GM18858 (cell line): Measurements from ENCODE around the gene TIMMDC1.

Experiments used
- ATAC-seq: cut with Tn5 transposase; IDR thresholded peaks from one replicate; pipeline ENCODE4 v1.9.1; 2021; ENCODE audit not compliant: unreplicated experiment

The TIMMDC1 gene, protein sequence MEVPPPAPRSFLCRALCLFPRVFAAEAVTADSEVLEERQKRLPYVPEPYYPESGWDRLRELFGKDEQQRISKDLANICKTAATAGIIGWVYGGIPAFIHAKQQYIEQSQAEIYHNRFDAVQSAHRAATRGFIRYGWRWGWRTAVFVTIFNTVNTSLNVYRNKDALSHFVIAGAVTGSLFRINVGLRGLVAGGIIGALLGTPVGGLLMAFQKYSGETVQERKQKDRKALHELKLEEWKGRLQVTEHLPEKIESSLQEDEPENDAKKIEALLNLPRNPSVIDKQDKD

DNA sequence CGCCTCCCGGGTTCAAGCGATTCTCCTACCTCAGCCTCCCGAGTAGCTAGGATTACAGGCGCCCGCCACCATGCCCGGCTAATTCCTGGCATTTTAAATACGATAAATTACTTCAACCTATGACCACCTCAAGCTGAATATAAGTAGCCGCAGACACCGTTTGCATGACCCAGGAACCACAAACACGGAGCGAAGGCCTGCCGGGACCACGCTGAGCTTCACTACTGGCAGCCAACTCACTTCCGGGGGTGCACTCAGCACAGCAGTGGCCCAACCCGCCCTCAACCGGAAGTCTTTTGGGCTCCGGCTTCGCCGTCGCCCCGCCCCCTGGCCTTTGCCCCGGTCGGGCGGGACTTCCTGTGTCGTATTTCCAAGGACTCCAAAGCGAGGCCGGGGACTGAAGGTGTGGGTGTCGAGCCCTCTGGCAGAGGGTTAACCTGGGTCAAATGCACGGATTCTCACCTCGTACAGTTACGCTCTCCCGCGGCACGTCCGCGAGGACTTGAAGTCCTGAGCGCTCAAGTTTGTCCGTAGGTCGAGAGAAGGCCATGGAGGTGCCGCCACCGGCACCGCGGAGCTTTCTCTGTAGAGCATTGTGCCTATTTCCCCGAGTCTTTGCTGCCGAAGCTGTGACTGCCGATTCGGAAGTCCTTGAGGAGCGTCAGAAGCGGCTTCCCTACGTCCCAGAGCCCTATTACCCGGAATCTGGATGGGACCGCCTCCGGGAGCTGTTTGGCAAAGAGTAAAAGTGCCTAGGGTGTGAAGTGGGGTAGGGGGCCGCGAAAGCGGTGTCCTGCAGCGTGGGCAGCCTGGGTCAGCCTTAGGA, at the start of gene TIMMDC1:
TSS of gene TIMMDC1 (plus strand) at position 362 of the 826 bp plus-strand sequence. CDS start at position 549, 187 bp downstream.
- peak; percentile 96 for ATAC-seq

DNA sequence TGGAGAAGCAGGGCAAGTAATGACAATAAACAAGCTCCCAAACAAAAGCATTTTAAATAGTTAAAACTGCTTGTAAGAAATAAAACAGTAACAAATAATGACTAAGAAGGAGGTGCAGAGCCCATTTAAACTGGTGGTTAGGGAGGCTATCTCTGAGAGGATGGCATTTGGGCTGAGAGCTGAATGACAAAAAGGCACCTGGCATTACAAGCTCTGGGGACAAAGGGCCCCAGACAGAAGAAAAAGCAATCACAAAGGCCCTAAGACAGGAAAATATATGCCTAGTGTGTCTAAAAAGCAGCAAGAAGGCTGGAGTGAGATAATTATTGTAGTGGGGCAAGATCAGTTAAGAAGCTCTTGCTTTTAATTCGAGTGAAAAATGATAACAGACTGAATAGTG, 44.5 kb upstream of the TIMMDC1 start:
- no peak for ATAC-seq

DNA sequence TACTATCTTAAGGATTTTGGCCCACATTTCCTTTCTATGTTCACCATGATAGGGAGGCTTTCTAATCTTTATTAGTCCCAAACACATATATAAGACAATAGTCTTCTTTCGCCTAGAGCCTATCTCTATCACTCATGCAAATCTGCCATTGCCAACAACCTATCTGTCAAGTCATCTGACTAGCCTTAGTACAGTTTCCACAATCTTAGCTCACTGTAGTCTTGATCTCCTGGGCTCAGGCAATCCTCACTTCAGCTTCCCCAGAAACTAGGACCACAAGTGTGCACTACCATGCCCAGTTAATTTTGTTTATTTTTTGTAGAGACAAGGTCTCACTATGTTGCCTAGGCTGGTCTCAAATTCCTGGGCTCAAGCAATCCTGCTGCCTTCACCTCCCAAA, 41.9 kb upstream of the TIMMDC1 start:
- no peak for ATAC-seq

DNA sequence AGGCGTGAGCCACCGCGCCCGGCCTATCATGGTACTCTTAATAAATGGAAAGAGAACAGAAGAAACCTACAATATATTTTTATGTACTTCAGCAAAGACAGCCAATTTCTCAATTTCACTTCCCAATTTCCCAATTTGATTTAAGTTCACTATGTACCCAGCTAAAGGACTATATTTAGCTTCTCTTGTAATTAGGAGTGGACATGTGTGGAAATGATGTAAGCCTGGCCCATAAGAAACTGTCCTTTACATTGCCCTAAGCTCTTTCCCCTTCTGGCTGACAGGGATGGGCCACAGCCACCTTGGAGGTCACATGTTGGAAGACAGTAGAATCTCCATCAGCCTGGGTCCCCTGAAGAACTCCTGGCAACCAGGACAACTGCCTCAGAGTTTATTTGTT, 41.1 kb upstream of the TIMMDC1 start:
- no peak for ATAC-seq

DNA sequence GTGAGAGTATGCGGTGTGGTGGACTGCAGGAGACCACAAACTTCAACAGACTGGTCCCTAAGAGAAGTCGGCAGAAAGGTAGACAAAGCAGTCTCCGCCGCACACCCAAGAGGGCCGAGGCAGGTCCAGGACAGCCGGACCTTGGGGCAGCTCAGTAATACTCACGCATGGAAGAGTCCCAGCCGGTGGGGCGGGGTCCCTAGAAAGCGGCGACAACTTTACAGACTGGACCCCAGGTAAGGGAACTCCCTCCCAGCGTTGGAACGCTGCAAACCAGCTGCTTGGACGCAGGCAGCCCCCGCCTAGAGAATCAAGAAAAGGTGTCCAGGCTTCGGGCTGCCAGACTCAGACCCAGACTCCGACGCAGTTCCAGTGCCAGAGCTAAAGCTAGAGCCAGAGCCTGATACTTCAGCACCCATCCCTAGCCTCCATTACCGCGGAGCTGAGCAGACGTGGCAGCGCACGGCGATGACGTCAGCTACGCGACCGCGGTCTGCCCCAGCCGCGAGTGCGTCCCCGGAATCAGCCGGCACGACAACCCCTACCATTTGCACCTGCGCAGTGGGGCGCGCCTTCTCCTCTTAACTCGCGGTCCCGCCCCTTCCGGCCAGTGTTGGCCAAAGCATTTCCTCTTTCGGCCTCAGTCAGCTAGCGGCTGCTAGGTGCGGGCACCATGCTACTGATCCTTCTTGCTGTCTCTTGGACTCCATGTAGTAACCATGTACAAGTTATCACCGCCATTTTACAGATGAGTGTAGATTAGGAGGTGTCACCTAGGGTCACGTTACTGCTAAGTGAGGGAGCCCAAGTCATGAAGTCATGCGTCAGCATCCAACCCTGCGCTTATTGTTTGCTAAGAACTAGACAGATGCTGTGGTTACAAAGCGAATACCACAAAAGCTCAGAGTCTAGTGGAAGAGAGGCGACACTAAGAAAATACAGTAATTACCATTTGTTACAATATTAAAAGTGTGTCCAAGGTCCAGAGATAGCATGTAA, 34.9 kb upstream of the TIMMDC1 start, which contains the start of gene TMEM39A:
TSS of gene TMEM39A (minus strand) at position 445 of the 999 bp plus-strand sequence. CDS start 1,541 bp downstream, outside the sequence.
- peak; percentile 92 for ATAC-seq

DNA sequence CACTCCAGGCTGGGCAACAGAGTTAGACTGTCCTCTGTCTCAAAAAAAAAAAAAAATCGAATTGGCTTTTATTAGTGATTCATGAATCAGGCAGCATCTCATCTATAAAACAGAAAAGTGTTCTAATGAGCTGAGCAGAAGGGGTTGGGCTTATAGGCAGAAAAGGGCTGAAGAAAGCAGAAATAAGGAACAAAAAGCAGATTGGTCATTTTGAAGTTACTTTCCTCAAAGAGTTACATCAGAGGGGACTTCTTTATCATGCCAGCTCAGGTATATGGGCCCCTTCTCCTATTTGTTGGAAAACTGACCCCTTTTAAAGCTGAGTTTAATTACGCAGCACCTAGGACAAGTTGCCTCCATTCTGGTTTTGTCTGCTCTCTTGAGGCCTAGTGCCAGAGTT, 30.3 kb upstream of the TIMMDC1 start:
- ATAC-seq, result no peak

DNA sequence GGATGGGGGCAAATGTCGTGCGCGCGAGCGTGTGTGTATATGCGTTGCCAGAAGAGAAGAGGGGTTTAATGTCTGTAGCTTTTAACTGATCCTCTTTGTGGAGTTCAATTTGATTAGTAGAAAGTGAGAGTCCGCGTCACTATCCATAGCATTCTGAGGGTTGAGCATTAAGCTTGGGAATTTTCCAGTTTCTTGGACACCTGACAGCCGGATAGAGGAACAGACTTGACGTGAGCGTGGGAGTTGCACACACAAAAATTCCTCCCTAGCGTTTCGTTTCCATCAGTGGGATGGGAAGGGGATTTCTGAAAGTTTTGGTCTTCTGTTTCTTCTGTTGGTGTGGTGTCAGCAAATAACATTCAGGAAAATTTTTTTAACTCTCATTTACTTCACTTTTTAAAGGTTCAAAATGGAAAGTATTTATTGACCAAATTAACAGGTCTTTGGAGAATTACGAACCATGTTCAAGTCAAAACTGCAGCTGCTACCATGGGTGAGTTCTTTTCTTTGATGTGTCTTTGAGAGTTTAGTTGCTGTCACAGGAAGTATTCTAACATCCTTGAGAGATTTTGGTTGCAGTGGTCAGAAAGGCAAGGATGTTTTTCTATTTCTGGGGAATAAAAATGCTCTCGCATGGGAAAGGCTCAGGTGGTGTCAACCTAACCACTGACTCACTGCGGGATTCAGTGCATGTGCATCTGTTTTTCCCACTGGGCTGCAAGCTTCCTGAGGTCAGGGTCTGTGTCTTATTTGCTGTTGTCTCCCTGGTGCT, 28.7 kb upstream of the TIMMDC1 start:
- no peak for ATAC-seq

DNA sequence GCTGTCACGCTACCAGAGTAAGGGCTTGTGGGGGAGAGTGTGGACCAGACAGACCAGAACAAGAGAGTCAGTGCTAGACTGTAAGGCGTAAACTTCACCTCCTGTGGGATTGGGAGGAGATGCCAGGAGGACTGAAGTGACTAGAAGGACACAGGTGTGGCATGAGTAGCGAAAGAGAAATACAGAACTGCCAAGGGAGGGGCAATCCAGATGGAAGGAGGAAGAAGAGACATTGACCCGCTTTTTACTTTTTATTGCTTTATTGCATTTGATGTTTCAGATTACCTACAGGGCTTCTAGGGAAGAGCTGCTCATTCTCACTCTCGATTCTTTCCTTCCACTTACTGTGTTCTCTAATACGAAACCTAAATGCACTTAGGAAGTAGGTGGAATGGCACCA, 27.5 kb upstream of the TIMMDC1 start:
- no peak for ATAC-seq

DNA sequence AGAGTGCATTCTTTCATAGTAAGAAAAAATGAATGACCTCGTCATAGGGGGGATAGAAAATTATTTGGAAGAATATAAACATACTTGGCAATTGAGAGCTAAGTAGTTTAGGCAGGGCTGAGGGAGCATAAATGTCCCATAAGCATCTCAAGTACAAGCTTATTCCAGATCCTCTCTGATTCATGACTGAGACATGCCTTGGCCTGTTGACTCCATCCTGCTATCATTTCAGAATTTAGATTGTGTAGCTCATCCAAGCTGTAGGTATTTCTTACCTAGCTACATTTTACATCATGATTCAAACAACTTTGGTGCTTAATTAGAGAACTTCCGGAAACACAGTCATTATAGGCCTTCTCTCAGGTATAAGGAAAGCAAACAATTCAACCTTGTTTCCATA, 17.3 kb upstream of the TIMMDC1 start:
- ATAC-seq, result no peak

DNA sequence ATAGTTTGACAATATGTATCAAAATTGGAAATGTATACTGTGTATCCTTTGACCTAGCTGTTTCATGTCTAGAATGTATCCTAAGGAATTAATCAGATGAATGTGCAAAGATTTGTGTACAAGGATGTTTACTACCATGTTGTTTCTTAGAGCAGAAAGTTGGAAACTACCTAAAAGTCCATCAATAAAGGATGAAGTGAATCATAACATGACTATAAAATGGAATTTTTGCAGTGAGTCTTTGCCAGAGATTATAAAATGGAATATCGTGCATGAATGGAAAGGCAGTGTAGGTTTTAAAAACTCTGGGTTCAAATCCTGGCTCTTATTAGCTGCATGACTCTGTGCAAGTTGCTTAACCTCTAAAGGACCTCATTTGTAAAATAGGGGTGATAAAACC, 15.2 kb upstream of the TIMMDC1 start:
- ATAC-seq, result no peak

DNA sequence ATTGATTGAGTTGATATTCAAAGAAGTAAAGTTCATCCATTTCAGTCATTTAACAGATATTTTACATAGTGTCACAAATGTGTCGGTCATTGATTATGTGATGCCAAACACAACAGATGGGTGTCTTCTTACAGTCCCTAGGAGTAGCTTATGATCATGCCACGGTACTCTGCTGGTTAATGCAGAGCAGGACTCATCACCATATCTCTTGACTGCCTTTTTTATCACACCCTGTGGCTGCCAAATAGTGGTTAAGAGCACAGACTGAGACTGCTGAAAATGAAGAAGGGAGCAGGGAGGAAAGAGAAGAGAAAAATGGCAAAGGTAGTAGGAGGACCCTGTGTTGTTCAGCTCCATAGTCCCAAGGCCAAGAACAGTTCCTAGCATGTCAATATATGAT, 12.8 kb upstream of the TIMMDC1 start:
- no peak for ATAC-seq

DNA sequence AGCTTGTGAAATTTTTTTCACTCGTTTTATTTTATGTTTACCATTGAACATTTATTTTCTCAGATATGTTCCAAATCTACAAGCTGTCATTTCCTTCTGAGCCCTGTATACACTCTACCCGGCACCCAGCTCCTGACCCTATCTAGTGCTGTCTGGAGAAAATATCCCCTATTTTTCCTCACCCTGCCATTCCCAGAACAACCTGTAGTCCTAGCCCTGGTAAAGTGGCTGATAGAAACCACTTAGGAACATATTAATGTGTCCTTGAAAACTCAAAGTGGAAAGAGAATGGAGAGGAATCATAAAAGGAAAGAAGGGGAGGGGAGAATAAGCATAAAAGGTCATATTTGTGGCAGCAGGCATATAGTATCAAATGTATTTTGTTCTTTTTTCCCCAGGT, 8.2 kb upstream of the TIMMDC1 start:
- ATAC-seq, result no peak

DNA sequence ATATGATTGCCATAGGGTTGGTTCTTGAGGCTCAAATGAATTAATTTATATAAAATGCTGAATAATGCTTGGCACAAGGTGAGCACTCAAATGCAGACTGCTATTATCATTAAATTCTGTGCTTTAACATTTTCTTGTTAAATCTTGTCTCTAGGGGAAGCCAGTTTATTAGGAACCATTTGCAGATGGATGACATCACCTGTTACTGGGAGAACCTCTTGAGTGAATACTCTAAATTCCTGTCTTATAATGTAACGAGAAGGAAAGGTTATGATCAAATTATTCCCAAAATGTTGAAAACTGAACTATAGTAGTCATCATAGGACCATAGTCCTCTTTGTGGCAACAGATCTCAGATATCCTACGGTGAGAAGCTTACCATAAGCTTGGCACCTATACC, 6.2 kb upstream of the TIMMDC1 start:
- no peak for ATAC-seq

DNA sequence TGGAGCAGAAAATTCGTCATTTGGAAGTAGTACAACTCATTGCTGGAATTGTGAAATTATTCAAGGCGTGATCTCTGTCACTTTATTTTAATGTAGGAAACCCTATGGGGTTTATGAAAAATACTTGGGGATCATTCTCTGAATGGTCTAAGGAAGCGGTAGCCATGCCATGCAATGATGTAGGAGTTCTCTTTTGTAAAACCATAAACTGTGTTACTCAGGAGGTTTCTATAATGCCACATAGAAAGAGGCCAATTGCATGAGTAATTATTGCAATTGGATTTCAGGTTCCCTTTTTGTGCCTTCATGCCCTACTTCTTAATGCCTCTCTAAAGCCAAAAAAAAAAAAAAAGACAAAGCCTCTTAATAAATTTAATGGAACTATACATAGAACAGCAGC, 5.5 kb upstream of the TIMMDC1 start:
- ATAC-seq, result no peak

DNA sequence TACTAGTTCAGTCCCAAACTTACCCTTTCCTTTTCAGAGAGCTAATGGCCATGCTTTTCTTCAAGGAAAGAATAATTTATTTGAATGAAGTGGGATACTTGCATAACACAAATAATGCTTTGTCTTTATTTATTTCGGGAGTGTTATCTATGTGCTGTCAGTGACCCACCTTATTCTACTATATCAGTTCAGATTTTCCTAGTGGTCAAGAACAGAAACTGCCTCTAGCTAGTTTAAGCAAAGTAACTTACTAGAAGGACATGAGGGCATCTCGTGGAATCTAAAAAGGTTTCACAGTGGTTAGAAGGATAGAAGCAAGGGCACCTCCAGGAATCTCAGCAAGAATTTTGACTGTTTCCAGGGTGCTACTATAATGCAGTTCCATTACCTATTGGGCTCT, 3.8 kb upstream of the TIMMDC1 start:
- ATAC-seq, result no peak

DNA sequence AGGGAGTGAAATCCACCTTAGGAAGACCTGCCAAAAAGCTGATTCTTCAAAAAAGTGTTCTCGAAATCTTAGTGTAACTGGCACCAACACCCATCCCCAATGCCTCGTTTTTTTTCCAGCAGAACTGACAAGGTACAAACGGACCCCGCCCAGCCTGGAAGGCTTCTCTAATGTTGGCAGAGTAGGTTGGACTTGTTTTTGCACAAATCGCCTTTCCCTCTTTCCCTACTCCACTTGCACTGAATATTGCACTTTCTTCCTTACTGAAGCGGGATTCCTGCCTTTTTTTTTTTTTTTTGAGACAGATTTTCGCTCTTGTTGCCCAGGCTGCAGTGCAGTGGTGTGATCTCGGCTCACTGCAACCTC, 544 bp upstream of the TIMMDC1 start:
- no peak for ATAC-seq

DNA sequence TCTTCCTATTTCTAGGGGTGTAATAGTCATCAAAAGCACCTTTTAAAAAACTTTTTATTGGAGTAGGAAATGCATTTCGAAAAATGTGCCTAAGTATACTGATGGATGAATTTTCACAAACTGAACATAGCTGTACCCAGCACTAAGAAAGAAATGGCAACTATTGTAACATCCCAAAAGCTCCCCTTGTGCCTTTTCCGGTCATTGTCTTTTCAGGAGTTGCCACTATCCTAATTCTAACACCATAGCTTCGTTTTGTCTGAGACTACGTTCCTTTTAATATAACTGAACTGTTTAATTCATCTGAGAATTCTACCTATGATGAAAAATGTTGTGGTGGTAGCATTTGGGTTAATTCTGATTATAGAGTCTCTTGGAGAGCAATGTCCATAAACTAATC, 1.9 kb downstream of the TIMMDC1 start:
- no peak for ATAC-seq

DNA sequence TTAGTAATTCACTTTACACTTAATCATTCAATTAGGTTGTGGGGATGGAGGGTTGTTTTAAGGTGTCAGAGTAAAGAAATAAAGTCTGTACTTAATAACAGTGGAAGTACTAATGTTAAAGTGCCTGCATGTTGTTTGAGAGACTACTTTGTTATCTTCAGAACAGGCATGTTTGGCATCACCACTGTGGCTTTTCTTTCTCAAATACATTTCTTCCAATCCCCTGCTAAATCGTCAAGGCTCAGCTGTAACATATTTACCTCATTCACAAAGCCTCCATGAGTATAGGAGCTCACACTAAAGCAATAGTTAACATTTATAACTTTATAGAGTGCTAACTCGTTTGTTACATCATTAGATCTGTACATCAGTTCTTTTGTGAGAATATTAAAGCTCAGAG, 2.6 kb downstream of the TIMMDC1 start:
- no peak for ATAC-seq

DNA sequence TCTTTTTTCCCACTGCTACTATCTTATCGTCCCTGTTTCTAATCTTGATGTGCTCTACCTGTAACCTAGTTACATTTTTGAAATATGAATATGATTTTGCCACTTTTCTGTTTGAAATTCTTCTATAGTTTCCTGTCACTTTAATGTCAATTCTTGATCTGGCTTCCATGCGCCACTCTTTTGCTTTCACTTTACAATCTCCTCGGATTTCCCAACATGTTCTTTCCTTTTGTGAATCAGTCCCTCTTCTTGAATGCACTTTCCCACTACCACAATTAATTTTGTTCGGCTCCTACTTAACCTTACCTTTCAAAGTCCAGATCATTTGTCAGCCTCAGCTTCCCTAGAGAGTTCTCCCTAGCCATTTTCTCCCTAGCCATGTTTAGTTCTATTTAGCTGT, 8.3 kb downstream of the TIMMDC1 start:
- no peak for ATAC-seq

DNA sequence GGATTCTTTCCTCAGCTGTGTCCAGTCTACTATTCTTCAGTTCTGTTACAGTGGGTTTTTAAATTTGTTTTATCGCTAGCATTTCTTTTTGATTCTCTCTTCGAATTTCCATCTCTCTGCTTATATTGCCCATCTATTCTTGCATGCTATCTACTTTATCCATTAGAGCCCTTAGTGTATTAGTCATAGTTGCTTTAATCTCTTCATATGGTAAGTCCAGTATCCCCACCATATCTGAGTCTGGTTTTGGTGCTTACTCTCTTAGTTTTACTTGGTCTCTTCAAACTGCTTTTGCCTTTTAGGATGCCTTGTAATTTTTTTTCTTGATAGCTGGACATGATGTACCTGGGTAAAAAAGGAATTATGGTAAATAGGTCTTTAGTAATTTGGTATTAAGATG, 9.1 kb downstream of the TIMMDC1 start:
- ATAC-seq, result no peak
